ENCODE measurements around the gene PPIL3.

Gene PPIL3

GRCh38 chr2:200862532-200863000, 26.3 kb downstream of the PPIL3 start:
- no peak for TF ChIP-seq CTCF (IDR thresholded peaks at IDR 0.05)
- Mint-ChIP-seq H3K27ac (peak overlapping the region; percentile 100), H3K36me3 (ENCODE audit: low read depth) (peaks cover 52% of the 10 kb centered on the region), H3K4me1 (peaks cover 54% of the 10 kb centered on the region), H3K27me3 (ENCODE audit: low read depth, poor library complexity) (no peaks in the 10 kb centered on the region), H3K4me3 (peak overlapping the region; percentile 98), H3K9me3 (peaks cover 3% of the 10 kb centered on the region)
- no peak for DNase-seq

GRCh38 chr2:200861617-200862155, 27.2 kb downstream of the PPIL3 start:
- H3K36me3 Mint-ChIP-seq (ENCODE audit: low read depth) = peaks cover 61% of the 10 kb centered on the region
- H3K9me3 Mint-ChIP-seq = peaks cover 3% of the 10 kb centered on the region

DNA sequence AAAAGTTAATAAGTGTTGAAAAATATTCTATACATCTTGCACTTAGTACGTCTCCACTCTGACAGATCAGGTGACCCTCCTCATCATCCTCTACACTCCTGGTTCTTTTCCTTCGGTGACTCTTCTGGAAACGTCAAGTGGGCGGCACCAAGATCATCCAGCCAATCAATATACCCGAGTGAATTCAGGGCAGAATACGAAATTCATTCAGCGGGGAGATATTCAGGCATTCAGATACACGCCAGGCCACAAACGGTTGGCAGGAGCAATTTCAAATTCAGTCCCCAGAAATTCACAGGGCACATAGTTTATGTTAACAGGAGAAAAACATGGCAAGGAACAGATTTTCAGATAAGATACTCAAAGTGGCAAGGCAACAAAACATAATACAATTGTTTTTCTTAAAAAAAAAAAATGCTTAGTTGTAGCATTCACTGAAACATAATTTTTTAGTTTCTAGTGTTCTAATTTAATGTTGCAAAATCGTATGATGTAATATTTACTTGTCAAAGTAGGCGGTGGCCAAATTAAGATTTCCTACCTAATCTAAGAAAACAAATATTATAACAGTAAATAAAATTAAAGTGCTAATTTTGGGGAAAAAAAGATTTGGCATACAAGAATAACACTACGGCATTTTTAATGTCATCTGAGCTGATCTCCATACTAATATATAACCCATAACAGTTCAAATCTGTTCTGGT, 28.6 kb downstream of the PPIL3 start:
- DNase-seq = no peak
- Mint-ChIP-seq H3K4me1 (peaks cover 54% of the 10 kb centered on the region), H3K27me3 (ENCODE audit: low read depth, poor library complexity) (no peaks in the 10 kb centered on the region), H3K4me3 (peak overlapping the region; percentile 98), H3K36me3 (ENCODE audit: low read depth) (peaks cover 70% of the 10 kb centered on the region), H3K27ac (peak overlapping the region; percentile 46), H3K9me3 (peaks cover 3% of the 10 kb centered on the region)
- no peak for TF ChIP-seq CTCF (IDR thresholded peaks at IDR 0.05)

More at GRCh38 chr2:200861617-200862155, 27.2 kb downstream of the PPIL3 start:
- peak overlapping the region; percentile 85 for H3K27ac Mint-ChIP-seq
- no peaks in the 10 kb centered on the region for H3K27me3 Mint-ChIP-seq (ENCODE audit: low read depth, poor library complexity)
- no peak for TF ChIP-seq CTCF (IDR thresholded peaks at IDR 0.05)
- peak overlapping the region; percentile 98 for H3K4me3 Mint-ChIP-seq
- peaks cover 54% of the 10 kb centered on the region for H3K4me1 Mint-ChIP-seq
- no peak for DNase-seq

DNA sequence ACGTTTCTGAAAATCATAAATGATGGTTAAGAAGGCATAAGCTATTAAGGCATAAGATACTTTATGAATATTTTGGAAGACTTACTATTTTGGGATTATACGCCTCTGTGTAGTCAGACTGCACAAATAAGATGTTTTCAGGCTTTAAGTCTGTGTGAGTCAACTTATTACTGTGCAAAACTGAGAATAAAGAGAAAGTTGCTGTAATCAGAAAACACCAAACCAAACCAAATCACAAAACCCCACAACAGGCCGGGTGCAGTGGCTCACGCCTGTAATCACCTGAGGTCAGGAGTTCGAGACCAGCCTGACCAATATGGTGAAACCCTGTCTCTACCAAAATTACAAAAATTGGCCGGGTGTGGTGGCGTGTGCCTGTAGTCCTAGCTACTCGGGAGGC, 32.1 kb downstream of the PPIL3 start:
- DNase-seq = no peak
- Mint-ChIP-seq H3K36me3 (ENCODE audit: low read depth) (peaks cover 93% of the 10 kb centered on the region), H3K4me1 (peaks cover 37% of the 10 kb centered on the region), H3K27me3 (ENCODE audit: low read depth, poor library complexity) (no peaks in the 10 kb centered on the region), H3K27ac (no peak overlapping the region), H3K9me3 (no peaks in the 10 kb centered on the region), H3K4me3 (no peak overlapping the region)
- TF ChIP-seq CTCF (IDR thresholded peaks at IDR 0.05) = no peak

DNA sequence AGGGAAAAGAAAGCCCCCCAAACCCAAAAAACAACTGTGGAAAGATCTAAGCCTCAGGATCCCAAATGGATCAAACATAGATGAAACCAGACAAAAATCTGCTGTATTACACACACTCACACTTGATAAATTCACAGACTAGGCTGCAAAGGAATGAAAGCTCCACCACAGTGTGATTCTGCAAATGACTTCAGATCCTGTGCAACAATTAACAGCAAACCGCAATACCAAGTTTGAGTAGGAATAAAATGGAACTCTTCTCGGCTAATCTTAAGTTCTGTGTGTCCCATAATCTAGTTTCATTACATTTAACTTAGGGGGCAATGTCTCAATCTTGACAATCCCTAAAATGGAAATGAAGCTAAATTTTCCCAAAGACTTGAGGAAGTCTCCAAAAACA, 36.3 kb downstream of the PPIL3 start:
- Mint-ChIP-seq H3K27ac (peak overlapping the region; percentile 79), H3K4me1 (no peaks in the 10 kb centered on the region)
- TF ChIP-seq CTCF (IDR thresholded peaks at IDR 0.05) = no peak

More for the DNA sequence above, 36.3 kb downstream of the PPIL3 start:
- H3K36me3 Mint-ChIP-seq (ENCODE audit: low read depth) = peaks cover 65% of the 10 kb centered on the region
- H3K9me3 Mint-ChIP-seq = no peaks in the 10 kb centered on the region
- H3K27me3 Mint-ChIP-seq (ENCODE audit: low read depth, poor library complexity) = peaks cover 2% of the 10 kb centered on the region
- H3K4me3 Mint-ChIP-seq = no peak overlapping the region
- no peak for DNase-seq

Measured in nephron progenitor cell (in vitro differentiated cells).